Activated naive CD8-positive, alpha-beta T cell treated with anti-CD3 and anti-CD28 coated beads, Interleukin-2, amount 50 U/mL, for 24 hours (primary cell): ENCODE results near the gene TOMM70.

Source experiments
- ATAC-seq: fragments of 150-1000 bp; cut with Tn5 transposase; one replicate; pipeline ENCODE4 v1.10.0; 2021
- DNase-seq: peaks from one replicate; pipeline ENCODE4 v3.0.0; 2021
- H3K27ac Mint-ChIP-seq: one replicate; pipeline ENCODE4 v1.8.0; 2021; ENCODE audit warnings: mild to moderate bottlenecking, mixed read lengths
- H3K27me3 Mint-ChIP-seq: one replicate; pipeline ENCODE4 v1.8.0; 2021; ENCODE audit warnings: mixed read lengths
- H3K36me3 Mint-ChIP-seq: one replicate; pipeline ENCODE4 v1.8.0; 2021; ENCODE audit warnings: low read depth, mixed read lengths
- H3K4me1 Mint-ChIP-seq: one replicate; pipeline ENCODE4 v1.8.0; 2021; ENCODE audit warnings: mixed read lengths
- H3K4me3 Mint-ChIP-seq: one replicate; pipeline ENCODE4 v1.8.0; 2021; ENCODE audit warnings: mild to moderate bottlenecking, moderate library complexity, mixed read lengths
- H3K9me3 Mint-ChIP-seq: one replicate; pipeline ENCODE4 v1.8.0; 2021; ENCODE audit warnings: mixed read lengths

The TOMM70 gene

DNA sequence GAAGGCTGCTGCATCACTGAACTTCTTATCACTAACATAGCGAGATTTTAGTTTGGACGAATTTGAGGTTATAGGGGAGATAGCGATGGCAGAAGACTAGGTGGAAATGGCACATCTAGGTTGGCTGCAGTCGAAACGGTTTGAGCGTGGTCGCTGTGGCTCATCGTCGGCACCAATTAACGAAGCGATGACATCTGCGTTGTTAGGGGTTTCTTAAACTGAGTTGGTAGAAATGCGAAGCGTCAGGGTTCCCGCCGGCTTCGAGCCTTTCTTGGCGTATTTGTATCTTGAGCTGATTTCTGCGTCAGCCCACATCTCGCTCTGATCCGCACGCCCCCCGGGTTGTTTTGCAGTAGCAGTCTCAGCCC lies 769 bp upstream of the TOMM70 start:
- Mint-ChIP-seq H3K9me3 (peaks cover 4% of the 10 kb centered on the region), H3K27me3 (no peaks in the 10 kb centered on the region), H3K4me3 (peak overlapping the region; percentile 96), H3K4me1 (peaks cover 68% of the 10 kb centered on the region), H3K27ac (peak overlapping the region; percentile 98), H3K36me3 (peaks cover 31% of the 10 kb centered on the region)
- DNase-seq: peak; percentile 58
- ATAC-seq: peak; percentile 29

GRCh38 chr3:100400419-100400779 lies 490 bp downstream of the TOMM70 start:
- DNase-seq: peak; percentile 42
- Mint-ChIP-seq H3K27me3 (no peaks in the 10 kb centered on the region), H3K4me1 (peaks cover 76% of the 10 kb centered on the region), H3K27ac (peak overlapping the region; percentile 86), H3K36me3 (peaks cover 36% of the 10 kb centered on the region), H3K4me3 (peak overlapping the region; percentile 96), H3K9me3 (peaks cover 4% of the 10 kb centered on the region)
- ATAC-seq: peak; percentile 25

DNA sequence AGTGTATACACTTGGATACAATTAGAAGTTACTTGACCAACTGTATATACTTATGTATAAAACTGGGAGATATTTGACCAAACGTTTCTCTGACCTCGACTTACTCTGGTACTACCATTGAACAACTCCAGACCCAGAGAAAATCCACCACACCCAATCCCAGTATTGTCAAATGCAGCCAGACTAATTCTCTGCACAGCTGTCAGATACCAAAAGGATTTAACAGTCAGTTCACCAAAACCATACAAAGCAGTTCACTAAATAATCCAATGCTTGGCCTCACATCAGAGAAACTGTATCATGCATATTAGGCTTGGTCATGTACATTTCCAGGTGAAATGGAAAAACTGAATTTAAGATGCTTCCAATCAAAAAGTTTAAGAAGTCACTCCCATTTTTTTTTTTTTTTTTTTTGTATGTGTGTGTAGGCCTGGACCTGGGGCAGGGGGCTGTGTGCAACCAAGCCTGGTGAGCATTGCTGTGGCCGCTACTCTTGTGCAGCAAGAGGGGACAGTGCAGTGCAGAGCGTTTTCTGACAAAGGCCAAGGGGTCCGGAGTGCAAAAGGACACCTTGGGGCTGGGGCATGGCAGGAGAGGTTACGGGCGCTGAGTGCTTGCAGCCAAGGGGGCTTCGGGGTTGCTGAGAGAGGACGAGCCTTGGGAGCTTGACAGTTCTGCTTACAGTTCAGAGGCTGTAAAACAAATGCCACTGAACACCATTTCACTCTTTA lies 1.4 kb downstream of the TOMM70 start:
- no peaks in the 10 kb centered on the region for H3K27me3 Mint-ChIP-seq
- peak overlapping the region; percentile 86 for H3K27ac Mint-ChIP-seq
- no peak for DNase-seq
- no peak for ATAC-seq
- H3K4me1 Mint-ChIP-seq: peaks cover 74% of the 10 kb centered on the region
- H3K4me3 Mint-ChIP-seq: peak overlapping the region; percentile 96
- peaks cover 34% of the 10 kb centered on the region for H3K36me3 Mint-ChIP-seq
- peaks cover 3% of the 10 kb centered on the region for H3K9me3 Mint-ChIP-seq

- Mint-ChIP-seq H3K4me1 (peaks cover 60% of the 10 kb centered on the region), H3K27ac (no peak overlapping the region), H3K27me3 (no peaks in the 10 kb centered on the region), H3K9me3 (no peaks in the 10 kb centered on the region), H3K4me3 (no peak overlapping the region), H3K36me3 (peaks cover 41% of the 10 kb centered on the region)
- DNase-seq: no peak
- no peak for ATAC-seq
Observed at GRCh38 chr3:100396967-100397366, 3.9 kb downstream of the TOMM70 start.

GRCh38 chr3:100395679-100396431 lies 5.0 kb downstream of the TOMM70 start:
- Mint-ChIP-seq H3K4me3 (peak overlapping the region; percentile 17), H3K27ac (peak overlapping the region; percentile 65), H3K4me1 (peaks cover 54% of the 10 kb centered on the region), H3K36me3 (peaks cover 40% of the 10 kb centered on the region), H3K27me3 (no peaks in the 10 kb centered on the region), H3K9me3 (no peaks in the 10 kb centered on the region)
- ATAC-seq: no peak
- no peak for DNase-seq

GRCh38 chr3:100389025-100389424 lies 11.9 kb downstream of the TOMM70 start:
- no peak overlapping the region for H3K27ac Mint-ChIP-seq
- ATAC-seq (no peak), DNase-seq (no peak)
- peaks cover 55% of the 10 kb centered on the region for H3K36me3 Mint-ChIP-seq
- no peak overlapping the region for H3K4me3 Mint-ChIP-seq
- peaks cover 19% of the 10 kb centered on the region for H3K4me1 Mint-ChIP-seq
- H3K27me3 Mint-ChIP-seq: no peaks in the 10 kb centered on the region
- H3K9me3 Mint-ChIP-seq: peaks cover 13% of the 10 kb centered on the region

- ATAC-seq (no peak), DNase-seq (no peak)
- Mint-ChIP-seq H3K9me3 (peaks cover 13% of the 10 kb centered on the region), H3K27ac (no peak overlapping the region), H3K27me3 (no peaks in the 10 kb centered on the region), H3K4me1 (peaks cover 11% of the 10 kb centered on the region), H3K36me3 (peaks cover 60% of the 10 kb centered on the region), H3K4me3 (no peak overlapping the region)
Observed at GRCh38 chr3:100386437-100387074, 14.3 kb downstream of the TOMM70 start.

GRCh38 chr3:100384733-100385525 lies 16.0 kb downstream of the TOMM70 start:
- no peak for DNase-seq
- Mint-ChIP-seq H3K27me3 (no peaks in the 10 kb centered on the region), H3K9me3 (peaks cover 10% of the 10 kb centered on the region), H3K4me3 (no peak overlapping the region), H3K4me1 (peaks cover 11% of the 10 kb centered on the region), H3K27ac (no peak overlapping the region), H3K36me3 (peaks cover 64% of the 10 kb centered on the region)
- no peak for ATAC-seq

GRCh38 chr3:100376301-100376700 lies 24.6 kb downstream of the TOMM70 start:
- Mint-ChIP-seq H3K27me3 (no peaks in the 10 kb centered on the region), H3K4me1 (no peaks in the 10 kb centered on the region), H3K27ac (no peak overlapping the region), H3K4me3 (no peak overlapping the region), H3K9me3 (no peaks in the 10 kb centered on the region), H3K36me3 (peaks cover 51% of the 10 kb centered on the region)
- DNase-seq (no peak), ATAC-seq (no peak)

GRCh38 chr3:100374521-100374920 lies 26.4 kb downstream of the TOMM70 start:
- Mint-ChIP-seq H3K9me3 (no peaks in the 10 kb centered on the region), H3K36me3 (peaks cover 40% of the 10 kb centered on the region), H3K27me3 (no peaks in the 10 kb centered on the region), H3K4me3 (no peak overlapping the region), H3K27ac (no peak overlapping the region), H3K4me1 (no peaks in the 10 kb centered on the region)
- DNase-seq: no peak
- no peak for ATAC-seq

GRCh38 chr3:100370756-100371155 lies 30.1 kb downstream of the TOMM70 start:
- Mint-ChIP-seq H3K27me3 (no peaks in the 10 kb centered on the region), H3K4me3 (no peak overlapping the region), H3K27ac (peak overlapping the region; percentile 50), H3K36me3 (peaks cover 34% of the 10 kb centered on the region), H3K4me1 (no peaks in the 10 kb centered on the region), H3K9me3 (no peaks in the 10 kb centered on the region)
- DNase-seq (no peak), ATAC-seq (no peak)

GRCh38 chr3:100368441-100368840 lies 32.4 kb downstream of the TOMM70 start:
- no peak for ATAC-seq
- no peaks in the 10 kb centered on the region for H3K27me3 Mint-ChIP-seq
- H3K4me3 Mint-ChIP-seq: no peak overlapping the region

DNA sequence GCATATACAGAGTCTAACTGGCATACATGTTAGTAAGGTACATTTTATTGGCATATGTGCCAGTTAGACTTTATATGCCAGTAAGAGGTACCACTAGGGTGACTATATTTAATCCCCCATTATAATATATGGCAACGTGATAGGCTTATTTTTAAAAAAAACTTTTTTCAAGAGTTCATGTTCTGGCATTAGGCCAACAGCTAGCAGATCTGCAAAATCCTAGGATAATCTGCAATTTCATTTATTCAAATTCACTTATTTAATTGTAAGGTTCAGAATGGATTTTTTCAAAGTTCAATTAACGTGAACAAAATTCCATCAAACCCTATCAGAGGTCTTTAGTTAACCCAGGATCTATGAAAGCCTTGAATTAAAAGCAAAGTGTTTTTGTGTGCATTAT lies 34.5 kb downstream of the TOMM70 start:
- no peaks in the 10 kb centered on the region for H3K4me1 Mint-ChIP-seq
- no peak for ATAC-seq
- no peaks in the 10 kb centered on the region for H3K27me3 Mint-ChIP-seq
- H3K27ac Mint-ChIP-seq: no peak overlapping the region
- H3K4me3 Mint-ChIP-seq: no peak overlapping the region
- H3K36me3 Mint-ChIP-seq: peaks cover 54% of the 10 kb centered on the region
- no peak for DNase-seq
- no peaks in the 10 kb centered on the region for H3K9me3 Mint-ChIP-seq

More at GRCh38 chr3:100368441-100368840, 32.4 kb downstream of the TOMM70 start:
- Mint-ChIP-seq H3K4me1 (no peaks in the 10 kb centered on the region), H3K27ac (no peak overlapping the region), H3K9me3 (no peaks in the 10 kb centered on the region), H3K36me3 (peaks cover 48% of the 10 kb centered on the region)
- no peak for DNase-seq

DNA sequence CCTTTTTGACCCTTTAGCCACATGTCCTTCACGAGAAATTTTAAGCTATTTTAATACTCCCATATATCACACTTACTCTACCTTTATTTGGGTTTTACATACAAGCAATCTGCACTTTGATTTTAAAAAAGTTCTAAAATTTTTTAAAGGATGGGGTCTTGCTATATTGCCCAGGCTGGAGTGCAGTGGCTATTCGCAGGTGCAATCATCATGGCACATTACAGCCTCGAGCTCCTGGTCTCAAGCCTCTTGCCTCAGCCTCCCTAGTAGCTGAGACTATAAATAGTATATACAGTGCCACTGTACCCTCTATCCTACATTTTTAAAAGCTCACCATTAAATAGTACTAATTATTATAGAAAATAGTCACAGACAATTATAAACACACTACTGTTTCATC lies 36.5 kb downstream of the TOMM70 start:
- ATAC-seq: no peak
- no peak overlapping the region for H3K27ac Mint-ChIP-seq
- DNase-seq: no peak
- H3K9me3 Mint-ChIP-seq: no peaks in the 10 kb centered on the region
- no peaks in the 10 kb centered on the region for H3K27me3 Mint-ChIP-seq
- no peaks in the 10 kb centered on the region for H3K4me1 Mint-ChIP-seq
- H3K4me3 Mint-ChIP-seq: no peak overlapping the region
- H3K36me3 Mint-ChIP-seq: peaks cover 61% of the 10 kb centered on the region
